Measurements from ENCODE around the gene DCT.

The DCT gene

GRCh38 chr13:94395860-94396259 lies 83.6 kb downstream of the DCT start:
- no peak for DNase-seq (ENCODE audit: low spot score)

- DNase-seq (ENCODE audit: low spot score), result no peak
These were observed 84.8 kb downstream of the DCT start for GRCh38 chr13:94394723-94395122.

GRCh38 chr13:94390881-94391280 lies 88.6 kb downstream of the DCT start:
- no peak for DNase-seq (ENCODE audit: low spot score)

- no peak for DNase-seq (ENCODE audit: low spot score)
These were observed 89.7 kb downstream of the DCT start for GRCh38 chr13:94389604-94390351.

GRCh38 chr13:94387047-94387446 lies 92.4 kb downstream of the DCT start:
- DNase-seq (ENCODE audit: low spot score), result no peak

Measured in RKO (cell line).